ENCODE data around the gene CDH5. TPM values are rescaled to one million over a fixed set of nuclear protein-coding genes. Genes with fewer than 3 reads are reported as not detected.
"Not testable (repeated sequence)": the region's sequence is repeated elsewhere in the genome, so short reads cannot be mapped to it uniquely, and the experiment has no call there.

The CDH5 gene, protein sequence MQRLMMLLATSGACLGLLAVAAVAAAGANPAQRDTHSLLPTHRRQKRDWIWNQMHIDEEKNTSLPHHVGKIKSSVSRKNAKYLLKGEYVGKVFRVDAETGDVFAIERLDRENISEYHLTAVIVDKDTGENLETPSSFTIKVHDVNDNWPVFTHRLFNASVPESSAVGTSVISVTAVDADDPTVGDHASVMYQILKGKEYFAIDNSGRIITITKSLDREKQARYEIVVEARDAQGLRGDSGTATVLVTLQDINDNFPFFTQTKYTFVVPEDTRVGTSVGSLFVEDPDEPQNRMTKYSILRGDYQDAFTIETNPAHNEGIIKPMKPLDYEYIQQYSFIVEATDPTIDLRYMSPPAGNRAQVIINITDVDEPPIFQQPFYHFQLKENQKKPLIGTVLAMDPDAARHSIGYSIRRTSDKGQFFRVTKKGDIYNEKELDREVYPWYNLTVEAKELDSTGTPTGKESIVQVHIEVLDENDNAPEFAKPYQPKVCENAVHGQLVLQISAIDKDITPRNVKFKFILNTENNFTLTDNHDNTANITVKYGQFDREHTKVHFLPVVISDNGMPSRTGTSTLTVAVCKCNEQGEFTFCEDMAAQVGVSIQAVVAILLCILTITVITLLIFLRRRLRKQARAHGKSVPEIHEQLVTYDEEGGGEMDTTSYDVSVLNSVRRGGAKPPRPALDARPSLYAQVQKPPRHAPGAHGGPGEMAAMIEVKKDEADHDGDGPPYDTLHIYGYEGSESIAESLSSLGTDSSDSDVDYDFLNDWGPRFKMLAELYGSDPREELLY
- not detected in 2 replicates for total RNA-seq

GRCh38 chr16:66366433-66367299 lies at the start of gene CDH5:
CDH5 (plus strand) TSS chr16:66366691; CDS start chr16:66379338, 12,647 bp downstream.
- intact Hi-C loops (cut with micrococcal nuclease), result no loop called here
- H3K9me3 Mint-ChIP-seq, result no peaks in the 10 kb centered on the region
- DNase-seq (ENCODE audit: low spot score), result no peak
- no peak within 1 kb of the TSS for H3K4me3 Mint-ChIP-seq (ENCODE audit: low read depth)
- peaks cover 4% of the 10 kb centered on the region for H3K4me1 Mint-ChIP-seq (ENCODE audit: low read depth)
- H3K36me3 Mint-ChIP-seq (ENCODE audit: low read depth), result no peaks in the 10 kb centered on the region
- H3K27ac Mint-ChIP-seq, result no peak within 1 kb of the TSS
- H3K27me3 Mint-ChIP-seq (ENCODE audit: low read depth), result peaks cover 29% of the 10 kb centered on the region

DNA sequence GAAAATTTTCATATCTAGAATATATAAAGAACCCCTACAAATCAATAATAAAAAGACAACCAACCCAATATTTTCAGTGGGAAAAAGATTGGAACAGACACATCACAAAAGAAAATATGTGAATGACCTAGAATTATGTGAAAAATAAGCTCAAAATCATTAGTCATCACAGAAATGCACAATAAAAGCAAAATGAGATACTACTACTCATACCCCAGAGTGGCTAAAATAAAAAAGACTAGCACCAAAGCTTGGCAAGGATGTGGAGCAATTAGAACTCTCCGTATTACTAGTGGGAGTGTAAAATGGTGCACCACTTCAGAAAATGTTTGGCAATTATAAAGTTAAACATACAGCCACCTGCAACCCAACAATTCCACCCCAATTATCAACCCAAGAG lies 48.0 kb upstream of the CDH5 start:
- Mint-ChIP-seq H3K27ac (no peak overlapping the region), H3K36me3 (ENCODE audit: low read depth) (no peaks in the 10 kb centered on the region), H3K27me3 (ENCODE audit: low read depth) (no peaks in the 10 kb centered on the region), H3K4me3 (ENCODE audit: low read depth) (no peak overlapping the region), H3K9me3 (no peaks in the 10 kb centered on the region), H3K4me1 (ENCODE audit: low read depth) (no peaks in the 10 kb centered on the region)
- no peak for DNase-seq (ENCODE audit: low spot score)
- intact Hi-C loops (cut with micrococcal nuclease), result no loop called here

- intact Hi-C loops (cut with micrococcal nuclease), result no loop called here
- Mint-ChIP-seq H3K27me3 (ENCODE audit: low read depth) (no peaks in the 10 kb centered on the region), H3K36me3 (ENCODE audit: low read depth) (no peaks in the 10 kb centered on the region), H3K9me3 (no peaks in the 10 kb centered on the region), H3K27ac (no peak overlapping the region), H3K4me3 (ENCODE audit: low read depth) (no peak overlapping the region), H3K4me1 (ENCODE audit: low read depth) (no peaks in the 10 kb centered on the region)
- DNase-seq (ENCODE audit: low spot score), result no peak
Measured at GRCh38 chr16:66320774-66321173, 45.7 kb upstream of the CDH5 start.

GRCh38 chr16:66322174-66322573 lies 44.3 kb upstream of the CDH5 start:
- no peak for DNase-seq (ENCODE audit: low spot score)
- intact Hi-C loops (cut with micrococcal nuclease), result no loop called here
- Mint-ChIP-seq H3K36me3 (ENCODE audit: low read depth) (no peaks in the 10 kb centered on the region), H3K27ac (no peak overlapping the region), H3K9me3 (no peaks in the 10 kb centered on the region), H3K4me3 (ENCODE audit: low read depth) (no peak overlapping the region), H3K27me3 (ENCODE audit: low read depth) (no peaks in the 10 kb centered on the region), H3K4me1 (ENCODE audit: low read depth) (no peaks in the 10 kb centered on the region)

GRCh38 chr16:66324815-66325515 lies 41.5 kb upstream of the CDH5 start:
- H3K36me3 Mint-ChIP-seq (ENCODE audit: low read depth), result no peaks in the 10 kb centered on the region
- no peak for DNase-seq (ENCODE audit: low spot score)

GRCh38 chr16:66325717-66326376 lies 40.6 kb upstream of the CDH5 start:
- Mint-ChIP-seq H3K27ac (no peak overlapping the region), H3K36me3 (ENCODE audit: low read depth) (no peaks in the 10 kb centered on the region), H3K27me3 (ENCODE audit: low read depth) (no peaks in the 10 kb centered on the region), H3K4me3 (ENCODE audit: low read depth) (no peak overlapping the region), H3K9me3 (no peaks in the 10 kb centered on the region), H3K4me1 (ENCODE audit: low read depth) (no peaks in the 10 kb centered on the region)
- no peak for DNase-seq (ENCODE audit: low spot score)
- intact Hi-C loops (cut with micrococcal nuclease), result no loop called here

More at GRCh38 chr16:66324815-66325515, 41.5 kb upstream of the CDH5 start:
- intact Hi-C loops (cut with micrococcal nuclease), result no loop called here
- no peaks in the 10 kb centered on the region for H3K9me3 Mint-ChIP-seq
- no peaks in the 10 kb centered on the region for H3K4me1 Mint-ChIP-seq (ENCODE audit: low read depth)
- H3K27me3 Mint-ChIP-seq (ENCODE audit: low read depth), result no peaks in the 10 kb centered on the region
- no peak overlapping the region for H3K27ac Mint-ChIP-seq
- H3K4me3 Mint-ChIP-seq (ENCODE audit: low read depth), result no peak overlapping the region

DNA sequence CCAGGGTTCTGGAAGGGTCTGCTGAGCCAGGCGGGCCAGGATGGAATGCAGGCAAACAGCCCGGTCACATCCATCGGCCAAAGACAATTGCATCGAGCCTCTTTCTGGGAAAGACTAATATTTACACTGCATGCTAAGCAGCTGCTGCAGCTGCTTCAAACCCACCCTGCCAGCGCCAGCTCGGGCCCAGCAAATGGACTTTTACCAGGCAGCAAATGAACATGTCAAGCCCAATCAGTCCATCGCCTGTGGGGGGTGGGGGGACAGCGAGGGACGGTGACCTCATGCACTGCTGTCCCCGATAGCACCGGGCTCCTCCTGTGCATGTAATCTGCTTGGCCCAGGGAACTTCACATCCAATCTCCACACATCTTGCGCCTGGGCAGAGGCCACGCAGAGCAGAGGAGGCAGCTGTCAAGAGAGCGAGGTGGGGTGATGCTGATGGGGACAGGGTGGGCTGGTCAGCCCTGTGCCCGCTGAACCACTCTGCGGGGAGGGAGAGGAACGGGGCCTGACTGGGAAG lies 39.4 kb upstream of the CDH5 start:
- H3K27me3 Mint-ChIP-seq (ENCODE audit: low read depth), result no peaks in the 10 kb centered on the region
- intact Hi-C loops (cut with micrococcal nuclease), result no loop called here
- H3K36me3 Mint-ChIP-seq (ENCODE audit: low read depth), result no peaks in the 10 kb centered on the region
- H3K9me3 Mint-ChIP-seq, result no peaks in the 10 kb centered on the region
- no peak overlapping the region for H3K27ac Mint-ChIP-seq
- H3K4me3 Mint-ChIP-seq (ENCODE audit: low read depth), result no peak overlapping the region
- no peak for DNase-seq (ENCODE audit: low spot score)
- peaks cover 1% of the 10 kb centered on the region for H3K4me1 Mint-ChIP-seq (ENCODE audit: low read depth)

DNA sequence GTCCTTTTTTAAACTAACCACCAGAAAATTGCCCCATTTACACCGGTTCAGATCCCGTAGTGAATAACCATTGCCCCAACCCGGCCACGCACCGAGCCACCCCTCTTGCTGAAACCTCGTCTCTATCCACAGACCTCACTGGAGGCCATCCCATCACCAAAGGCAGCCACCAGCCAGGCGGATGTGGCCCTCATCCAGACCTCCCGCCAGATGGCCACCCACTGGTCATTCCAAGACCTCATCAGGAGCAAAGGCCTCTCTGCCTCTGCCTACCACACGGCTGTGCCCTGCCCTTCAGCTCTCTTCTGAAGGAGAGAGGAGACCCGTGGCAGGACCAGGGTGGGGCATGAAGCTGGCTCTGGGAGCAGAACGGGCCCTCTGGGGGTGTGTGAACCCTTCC lies 38.2 kb upstream of the CDH5 start:
- Mint-ChIP-seq H3K4me1 (ENCODE audit: low read depth) (peaks cover 1% of the 10 kb centered on the region), H3K27me3 (ENCODE audit: low read depth) (no peaks in the 10 kb centered on the region), H3K9me3 (no peaks in the 10 kb centered on the region), H3K4me3 (ENCODE audit: low read depth) (no peak overlapping the region), H3K27ac (no peak overlapping the region), H3K36me3 (ENCODE audit: low read depth) (no peaks in the 10 kb centered on the region)
- no peak for DNase-seq (ENCODE audit: low spot score)
- intact Hi-C loops (cut with micrococcal nuclease), result no loop called here

DNA sequence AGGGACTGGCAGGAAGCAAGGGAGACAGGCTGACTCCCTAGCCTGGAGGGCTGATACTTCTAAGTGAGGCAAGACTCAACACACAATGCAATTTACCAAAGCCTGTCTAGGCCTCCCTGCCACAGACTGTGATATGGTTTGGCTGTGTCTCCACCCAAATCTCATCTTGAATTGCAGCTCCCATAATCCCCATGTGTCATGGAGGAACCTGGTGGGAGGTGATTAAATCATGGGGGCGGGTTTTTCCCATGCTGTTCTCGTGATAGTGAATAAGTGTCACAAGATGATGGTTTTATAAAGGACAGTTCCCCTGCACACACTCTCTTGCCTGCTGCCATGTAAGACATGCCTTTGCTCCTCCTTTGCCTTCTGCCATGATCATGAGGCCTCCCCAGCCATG lies 35.0 kb upstream of the CDH5 start:
- H3K9me3 Mint-ChIP-seq, result not testable (repeated sequence)

GRCh38 chr16:66332634-66333610 lies 33.6 kb upstream of the CDH5 start:
- Mint-ChIP-seq H3K9me3 (no peaks in the 10 kb centered on the region), H3K27ac (no peak overlapping the region), H3K4me1 (ENCODE audit: low read depth) (peaks cover 1% of the 10 kb centered on the region), H3K27me3 (ENCODE audit: low read depth) (peaks cover 4% of the 10 kb centered on the region), H3K4me3 (ENCODE audit: low read depth) (no peak overlapping the region), H3K36me3 (ENCODE audit: low read depth) (no peaks in the 10 kb centered on the region)
- no peak for DNase-seq (ENCODE audit: low spot score)
- intact Hi-C loops (cut with micrococcal nuclease), result no loop called here

More for the DNA sequence above, 35.0 kb upstream of the CDH5 start:
- intact Hi-C loops (cut with micrococcal nuclease); H3K4me3 Mint-ChIP-seq (ENCODE audit: low read depth); H3K36me3 Mint-ChIP-seq (ENCODE audit: low read depth); H3K27me3 Mint-ChIP-seq (ENCODE audit: low read depth); H3K27ac Mint-ChIP-seq; DNase-seq (ENCODE audit: low spot score); H3K4me1 Mint-ChIP-seq (ENCODE audit: low read depth): not testable (repeated sequence)
